K562 (cell line): ENCODE results near the gene LAX1. TPM values are rescaled to one million over a fixed set of nuclear protein-coding genes. Genes with fewer than 3 reads are reported as not detected.

Experiments used
- ATF7 ChIP-seq: fragments of 450-650 bp; IDR thresholded peaks from 2 replicates; pipeline ENCODE4 v1.7.1; 2014; ENCODE audit warnings: mild to moderate bottlenecking, moderate library complexity
- ERF ChIP-seq: fragments of 450-650 bp; formaldehyde crosslinking; IDR thresholded peaks from 2 replicates; pipeline ENCODE4 v1.4.0; 2020; ENCODE audit warnings: mild to moderate bottlenecking, mixed read lengths
- HDGF ChIP-seq: fragments of 450-650 bp; IDR thresholded peaks from 2 replicates; pipeline ENCODE4 v1.6.1; 2016
- HMG20A ChIP-seq: fragments of 450-650 bp; formaldehyde crosslinking; conservative IDR thresholded peaks from 2 replicates; pipeline ENCODE4 v1.4.0; 2020; ENCODE audit warnings: mild to moderate bottlenecking, mixed read lengths
- HNRNPLL ChIP-seq: fragments of 200-400 bp; formaldehyde crosslinking; IDR thresholded peaks from 2 replicates; pipeline ENCODE4 v1.6.1; 2017; ENCODE audit warnings: low read length, low read depth, mild to moderate bottlenecking; ENCODE audit not compliant: poor library complexity, severe bottlenecking
- LCOR ChIP-seq: sonication (generic); formaldehyde crosslinking; IDR thresholded peaks from 2 replicates; pipeline ENCODE4 v1.8.0; 2022; ENCODE audit warnings: mild to moderate bottlenecking, missing genetic modification reagents
- LEF1 ChIP-seq: fragments of 450-650 bp; IDR thresholded peaks from 2 replicates; pipeline ENCODE4 v1.6.1; 2016; ENCODE audit warnings: mild to moderate bottlenecking
- NFATC3 ChIP-seq: fragments of 450-650 bp; IDR thresholded peaks from 2 replicates; pipeline ENCODE4 v1.6.1; 2017; ENCODE audit warnings: mild to moderate bottlenecking
- NFE2 ChIP-seq: IDR thresholded peaks from 2 replicates; pipeline ENCODE4 v1.6.1; 2014; ENCODE audit warnings: antibody characterized with exemption, low read depth
- NKRF ChIP-seq: fragments of 450-650 bp; IDR thresholded peaks from 2 replicates; pipeline ENCODE4 v1.6.1; 2016; ENCODE audit warnings: borderline replicate concordance
- OTX1 ChIP-seq: fragments of 450-650 bp; formaldehyde crosslinking; IDR thresholded peaks from 2 replicates; pipeline ENCODE4 v1.4.0; 2022; ENCODE audit warnings: mild to moderate bottlenecking
- POLR2B ChIP-seq: fragments of 450-650 bp; IDR thresholded peaks from 2 replicates; pipeline ENCODE4 v1.6.1; 2018; ENCODE audit warnings: low read depth; ENCODE audit not compliant: partially characterized antibody
- RFX7 ChIP-seq: fragments of 250-450 bp; sonication (Bioruptor Pico); IDR thresholded peaks from 2 replicates; pipeline ENCODE4 v1.5.1; 2021; ENCODE audit warnings: mild to moderate bottlenecking
- SNRNP70 ChIP-seq: fragments of 200-400 bp; formaldehyde crosslinking; optimal IDR thresholded peaks from 2 replicates; pipeline ENCODE3; 2017; ENCODE audit warnings: low read depth, low read length
- TBL1XR1 ChIP-seq, 2 experiments: IDR thresholded peaks; 2 replicates each; pipeline ENCODE4 v1.6.1; 2012; ENCODE audit warnings: improper control_type of control experiment in 2 of 2, low read length in 2 of 2, mild to moderate bottlenecking in 1 of 2
- TEAD2 ChIP-seq: fragments of 450-650 bp; IDR thresholded peaks from 2 replicates; pipeline ENCODE4 v1.6.1; 2016; ENCODE audit warnings: missing genetic modification characterization, control low read depth, missing compliant biosample characterization
- TRIM28 ChIP-seq: fragments of 450-650 bp; IDR thresholded peaks from 2 replicates; pipeline ENCODE4 v1.6.1; 2017
- XRCC5 ChIP-seq: fragments of 200-400 bp; formaldehyde crosslinking; IDR thresholded peaks from 2 replicates; pipeline ENCODE4 v1.6.1; 2017; ENCODE audit warnings: low read depth, mild to moderate bottlenecking, low read length
- ZFP30 ChIP-seq: fragments of 250-450 bp; sonication (Bioruptor Pico); IDR thresholded peaks from 2 replicates; pipeline ENCODE4 v1.8.0; 2022; ENCODE audit warnings: moderate library complexity, mild to moderate bottlenecking, inconsistent platforms, borderline replicate concordance
- ZNF316 ChIP-seq: fragments of 450-650 bp; IDR thresholded peaks from 2 replicates; pipeline ENCODE4 v1.6.1; 2016
- ZNF354B ChIP-seq: fragments of 250-450 bp; sonication (Bioruptor Pico); IDR thresholded peaks from 2 replicates; pipeline ENCODE4 v1.4.0; 2020
- ZNF561 ChIP-seq: fragments of 450-650 bp; formaldehyde crosslinking; conservative IDR thresholded peaks from 2 replicates; pipeline ENCODE4 v1.4.0; 2020; ENCODE audit warnings: mild to moderate bottlenecking, moderate library complexity
- ZNF583 ChIP-seq: fragments of 250-450 bp; sonication (Bioruptor Pico); IDR thresholded peaks from 2 replicates; pipeline ENCODE4 v1.4.0; 2020
- ZNF77 ChIP-seq: fragments of 250-450 bp; sonication (Bioruptor Pico); IDR thresholded peaks from 2 replicates; pipeline ENCODE4 v1.5.0; 2020
- ZNF785 ChIP-seq: fragments of 250-450 bp; sonication (Bioruptor Pico); IDR thresholded peaks from 2 replicates; pipeline ENCODE4 v1.4.0; 2020; ENCODE audit warnings: mild to moderate bottlenecking
- ZZZ3 ChIP-seq: fragments of 450-650 bp; IDR thresholded peaks from 2 replicates; pipeline ENCODE4 v1.6.1; 2016; ENCODE audit warnings: antibody characterized with exemption, mild to moderate bottlenecking, moderate library complexity
- polyA plus RNA-seq, 8 experiments: library from polyadenylated mRNA; depleted of rRNA in 4 of 8; stranded (reverse) in 5 of 8; unstranded in 3 of 8; fragments of >200 nt; fragmentation: Nextera tagmentation in 2 of 8; fragmentation: Illumina TruSeq in 1 of 8; extraction: Ambion mirVana in 2 of 8; extraction: Trizol in 1 of 8; gene quantifications; 2 replicates each; pipeline versions ENCODE4 v1.2.1 to v1.2.3, GENCODE V29; 2011 to 2014; ENCODE audit warnings: inconsistent platforms in 1 of 8, missing spikeins in 1 of 8
- total RNA-seq, 7 experiments: library from RNA; depleted of rRNA in 6 of 7; stranded (reverse); fragments of >200 nt in 6 of 7; fragmentation: Illumina TruSeq in 2 of 7; extraction: Trizol in 2 of 7; gene quantifications; 2 replicates each; pipeline versions ENCODE4 v1.2.1 to v1.2.3, GENCODE V29; 2011 to 2021; ENCODE audit warnings: low replicate concordance in 1 of 7
- TF ChIP-seq, protein P1 (sequence below): sonication (generic); formaldehyde crosslinking; IDR thresholded peaks from 2 replicates; pipeline ENCODE4 v1.8.0; 2022; ENCODE audit warnings: mild to moderate bottlenecking, missing genetic modification reagents
- TF ChIP-seq, protein P2 (sequence below): fragments of 450-650 bp; formaldehyde crosslinking; IDR thresholded peaks from 2 replicates; pipeline ENCODE4 v1.4.0; 2020; ENCODE audit warnings: mild to moderate bottlenecking, moderate library complexity
- TF ChIP-seq, protein P3 (sequence below): sonication (generic); formaldehyde crosslinking; IDR thresholded peaks from 2 replicates; pipeline ENCODE4 v1.8.0; 2022; ENCODE audit warnings: missing genetic modification reagents, mild to moderate bottlenecking, borderline replicate concordance

The LAX1 gene
- total and polyA plus RNA-seq, 9 of the 15 experiments (the other 6 are each of a cell fraction or from before 2014, with no cell fraction given) = not detected

DNA sequence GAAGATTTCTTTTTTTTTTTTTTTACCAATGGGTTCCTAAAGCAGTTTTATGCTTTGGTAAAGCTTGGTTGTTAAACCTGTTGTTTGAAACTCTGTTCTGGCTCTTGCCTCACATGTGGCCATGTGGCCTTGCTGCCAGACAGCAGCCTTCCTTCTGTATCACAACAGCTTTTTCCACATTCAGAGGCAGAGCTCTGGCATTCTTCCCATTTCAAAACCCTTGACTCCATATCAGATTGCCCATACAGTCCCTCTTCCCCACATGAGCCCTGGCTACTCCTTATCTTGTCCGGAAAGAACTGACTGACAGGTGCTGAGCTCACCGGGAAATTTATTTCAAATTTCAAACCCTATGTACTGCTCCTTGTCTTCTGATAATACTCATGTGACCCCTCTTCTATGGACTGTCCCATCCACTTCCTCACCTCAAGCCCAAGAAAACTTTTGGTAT lies 38.5 kb upstream of the LAX1 start (continued):
- TF ChIP-seq ZNF785 (CRISPR knock-in tag) (no peak), ZZZ3 (no peak), HNRNPLL (no peak), ZNF316 (no peak), ERF (CRISPR knock-in tag) (no peak), XRCC5 (no peak), TRIM28 (no peak), NFE2 (0 out of 2 replicates have a peak, but pooled peaks have one; percentile 16), ZNF354B (CRISPR knock-in tag) (no peak), LEF1 (0 out of 2 replicates have a peak, but pooled peaks have one; percentile 43), ZFP30 (CRISPR knock-in tag) (no peak), TEAD2 (no peak; the same call in none of the 2 replicates), RFX7 (CRISPR knock-in tag) (no peak), TBL1XR1 (IDR thresholded peaks at IDR 0.05; ENCODE audit: low read length in 2 of 2) (0 out of 4 replicates have a peak, but pooled peaks of 1 of the 2 experiments have one; percentile 18), NKRF (no peak), ZNF561 (no peak), ATF7 (peak; percentile 83), OTX1 (CRISPR knock-in tag) (no peak), ZNF77 (no peak), HMG20A (no peak), SNRNP70 (no peak), HDGF (0 out of 2 replicates have a peak, but pooled peaks have one; percentile 46), LCOR (CRISPR knock-in tag) (no peak), POLR2B (no peak), ZNF583 (CRISPR knock-in tag) (peak; percentile 75; the same call in 1 of the 2 replicates), NFATC3 (no peak)
- TF ChIP-seq, protein P1, sequence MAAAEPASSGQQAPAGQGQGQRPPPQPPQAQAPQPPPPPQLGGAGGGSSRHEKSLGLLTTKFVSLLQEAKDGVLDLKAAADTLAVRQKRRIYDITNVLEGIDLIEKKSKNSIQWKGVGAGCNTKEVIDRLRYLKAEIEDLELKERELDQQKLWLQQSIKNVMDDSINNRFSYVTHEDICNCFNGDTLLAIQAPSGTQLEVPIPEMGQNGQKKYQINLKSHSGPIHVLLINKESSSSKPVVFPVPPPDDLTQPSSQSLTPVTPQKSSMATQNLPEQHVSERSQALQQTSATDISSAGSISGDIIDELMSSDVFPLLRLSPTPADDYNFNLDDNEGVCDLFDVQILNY = no peak
- TF ChIP-seq, protein P2, sequence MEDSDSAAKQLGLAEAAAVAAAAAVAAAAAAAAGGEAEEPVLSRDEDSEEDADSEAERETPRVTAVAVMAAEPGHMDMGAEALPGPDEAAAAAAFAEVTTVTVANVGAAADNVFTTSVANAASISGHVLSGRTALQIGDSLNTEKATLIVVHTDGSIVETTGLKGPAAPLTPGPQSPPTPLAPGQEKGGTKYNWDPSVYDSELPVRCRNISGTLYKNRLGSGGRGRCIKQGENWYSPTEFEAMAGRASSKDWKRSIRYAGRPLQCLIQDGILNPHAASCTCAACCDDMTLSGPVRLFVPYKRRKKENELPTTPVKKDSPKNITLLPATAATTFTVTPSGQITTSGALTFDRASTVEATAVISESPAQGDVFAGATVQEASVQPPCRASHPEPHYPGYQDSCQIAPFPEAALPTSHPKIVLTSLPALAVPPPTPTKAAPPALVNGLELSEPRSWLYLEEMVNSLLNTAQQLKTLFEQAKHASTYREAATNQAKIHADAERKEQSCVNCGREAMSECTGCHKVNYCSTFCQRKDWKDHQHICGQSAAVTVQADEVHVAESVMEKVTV (CRISPR knock-in tag) = no peak
- TF ChIP-seq, protein P3, sequence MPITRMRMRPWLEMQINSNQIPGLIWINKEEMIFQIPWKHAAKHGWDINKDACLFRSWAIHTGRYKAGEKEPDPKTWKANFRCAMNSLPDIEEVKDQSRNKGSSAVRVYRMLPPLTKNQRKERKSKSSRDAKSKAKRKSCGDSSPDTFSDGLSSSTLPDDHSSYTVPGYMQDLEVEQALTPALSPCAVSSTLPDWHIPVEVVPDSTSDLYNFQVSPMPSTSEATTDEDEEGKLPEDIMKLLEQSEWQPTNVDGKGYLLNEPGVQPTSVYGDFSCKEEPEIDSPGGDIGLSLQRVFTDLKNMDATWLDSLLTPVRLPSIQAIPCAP (CRISPR knock-in tag) = no peak
